HG02938 (cell line): ENCODE results near the gene GSTA3.
"Not testable (repeated sequence)": the region's sequence is repeated elsewhere in the genome, so short reads cannot be mapped to it uniquely, and the experiment has no call there.

ENCODE experiments used
- ATAC-seq: cut with Tn5 transposase; IDR thresholded peaks from one replicate; pipeline ENCODE4 v1.9.1; 2021; ENCODE audit warnings: mild to moderate bottlenecking, moderate library complexity; ENCODE audit not compliant: unreplicated experiment

The GSTA3 gene

GRCh38 chr6:52914516-52914915, 5.0 kb upstream of the GSTA3 start:
- ATAC-seq = no peak

- ATAC-seq = no peak
Measured at GRCh38 chr6:52910091-52910490, 593 bp upstream of the GSTA3 start.

GRCh38 chr6:52909131-52909530, 367 bp downstream of the GSTA3 start:
- no peak for ATAC-seq

GRCh38 chr6:52908526-52908925, 972 bp downstream of the GSTA3 start:
- no peak for ATAC-seq

- no peak for ATAC-seq
Measured at GRCh38 chr6:52904562-52905279, 4.8 kb downstream of the GSTA3 start.

- no peak for ATAC-seq
Measured at GRCh38 chr6:52900536-52900935, 9.0 kb downstream of the GSTA3 start.

- ATAC-seq = not testable (repeated sequence)
Measured at GRCh38 chr6:52895790-52896189, 13.7 kb downstream of the GSTA3 start.

- no peak for ATAC-seq
Measured at GRCh38 chr6:52894285-52894684, 15.2 kb downstream of the GSTA3 start.

- ATAC-seq = no peak
Measured at GRCh38 chr6:52893803-52894202, 15.7 kb downstream of the GSTA3 start.

- no peak for ATAC-seq
Measured at GRCh38 chr6:52893221-52893620, 16.3 kb downstream of the GSTA3 start.

GRCh38 chr6:52890018-52890417, 19.5 kb downstream of the GSTA3 start:
- ATAC-seq = no peak

- no peak for ATAC-seq
Measured at GRCh38 chr6:52887910-52888524, 21.5 kb downstream of the GSTA3 start.

- peak; percentile 99 for ATAC-seq
Measured at GRCh38 chr6:52881996-52882841, 27.3 kb downstream of the GSTA3 start.

- no peak for ATAC-seq
Measured at GRCh38 chr6:52881662-52881995, 27.9 kb downstream of the GSTA3 start.

- ATAC-seq = no peak
Measured at GRCh38 chr6:52877786-52878185, 31.7 kb downstream of the GSTA3 start.

GRCh38 chr6:52877168-52877567, 32.3 kb downstream of the GSTA3 start:
- no peak for ATAC-seq

- no peak for ATAC-seq
Measured at GRCh38 chr6:52876056-52876787, 33.3 kb downstream of the GSTA3 start.

GRCh38 chr6:52872031-52872430, 37.5 kb downstream of the GSTA3 start:
- ATAC-seq = no peak

- ATAC-seq = no peak
Measured at GRCh38 chr6:52871621-52872020, 37.9 kb downstream of the GSTA3 start.

- ATAC-seq = not testable (repeated sequence)
Measured at GRCh38 chr6:52870335-52871091, 39.0 kb downstream of the GSTA3 start.
